ENCODE data around the gene ARL4D.

ARL4D gene

GRCh38 chr17:43443381-43443780, 44.6 kb downstream of the ARL4D start:
- ChIA-PET POLR2A (interaction anchor here (0.8 kb wide), 1 partner anchor 44 kb away, joined by 4 read pairs; the partner anchor contains the start of gene ARL4D), CTCF (interaction anchor here (1.1 to 1.4 kb wide), 2 partner anchors 41 to 133 kb away, joined by 4 read pairs; partner anchors contain the start of gene DHX8)
- Histone ChIP-seq H3K9me3 (ENCODE audit: control insufficient read depth, insufficient read depth, low read depth, low read length) (no peaks in the 10 kb centered on the region), H3K36me3 (ENCODE audit: control insufficient read depth in 2 of 2, insufficient read depth in 1 of 2, low read length in 2 of 2) (no peaks in the 10 kb centered on the region), H3K4me3 (ENCODE audit: low read depth, low read length) (no peak overlapping the region), H3K27ac (ENCODE audit: extremely low read depth, low read depth, low read length) (no peak overlapping the region), H3K4me1 (ENCODE audit: control insufficient read depth, insufficient read depth, low read length) (peaks cover 9% of the 10 kb centered on the region)
- no peak for TF ChIP-seq SP7 (tag by site-specific recombination; IDR thresholded peaks at IDR 0.05)
- TF ChIP-seq ZNF157 (tag by site-specific recombination; IDR thresholded peaks at IDR 0.05), result no peak
- no peak for TF ChIP-seq ZNF37A (tag by site-specific recombination; IDR thresholded peaks at IDR 0.05)
- no peak for TF ChIP-seq ZNF16 (tag by site-specific recombination; IDR thresholded peaks at IDR 0.05; ENCODE audit: low read depth)
- no peak for TF ChIP-seq ZNF654 (tag by site-specific recombination; IDR thresholded peaks at IDR 0.05; ENCODE audit: low read depth)
- no peak for TF ChIP-seq ZBTB49 (tag by site-specific recombination; IDR thresholded peaks at IDR 0.05; ENCODE audit: low read depth)
- TF ChIP-seq KLF16 (tag by site-specific recombination; IDR thresholded peaks at IDR 0.05), result no peak
- TF ChIP-seq BCL6B (tag by site-specific recombination; IDR thresholded peaks at IDR 0.05), result no peak
- TF ChIP-seq ATF2 (tag by site-specific recombination; IDR thresholded peaks at IDR 0.05; ENCODE audit: low read depth), result no peak
- TF ChIP-seq ZNF664 (tag by site-specific recombination; IDR thresholded peaks at IDR 0.05), result no peak
- TF ChIP-seq ZNF280C (tag by site-specific recombination; IDR thresholded peaks at IDR 0.05), result no peak
- TF ChIP-seq KLF9 (tag by site-specific recombination; IDR thresholded peaks at IDR 0.05; ENCODE audit: low read depth), result no peak
- TF ChIP-seq ZNF155 (tag by site-specific recombination; IDR thresholded peaks at IDR 0.05), result no peak
- TF ChIP-seq ZSCAN16 (tag by site-specific recombination; IDR thresholded peaks at IDR 0.05), result no peak
- TF ChIP-seq ZNF350 (tag by site-specific recombination; IDR thresholded peaks at IDR 0.05), result no peak
- TF ChIP-seq ZNF558 (tag by site-specific recombination; IDR thresholded peaks at IDR 0.05), result no peak

- ChIA-PET POLR2A (interaction anchor here (1.0 to 1.2 kb wide), 3 partner anchors 26 to 76 kb away, joined by 3 to 5 read pairs (median 4); no protein-coding TSS in a partner anchor), CTCF (interaction anchor here (0.5 to 1.4 kb wide), 7 partner anchors 12 to 1548 kb away, joined by 3 to 6 read pairs (median 3); partner anchors contain the start of gene DHX8)
- TF ChIP-seq ZNF654 (tag by site-specific recombination; IDR thresholded peaks at IDR 0.05; ENCODE audit: low read depth), result no peak
- TF ChIP-seq ZNF214 (tag by site-specific recombination; IDR thresholded peaks at IDR 0.05; ENCODE audit: borderline replicate concordance), result no peak
- TF ChIP-seq ZNF76 (tag by site-specific recombination; IDR thresholded peaks at IDR 0.05; ENCODE audit: borderline replicate concordance, low read depth), result no peak
- TF ChIP-seq ZNF354C (tag by site-specific recombination; IDR thresholded peaks at IDR 0.05; ENCODE audit: borderline replicate concordance, low read depth), result no peak
- no peak for TF ChIP-seq ZNF18 (tag by site-specific recombination; IDR thresholded peaks at IDR 0.05)
- TF ChIP-seq ZBTB21 (tag by site-specific recombination; IDR thresholded peaks at IDR 0.05), result no peak
- TF ChIP-seq GLIS1 (tag by site-specific recombination; IDR thresholded peaks at IDR 0.05), result no peak
These were observed 45.6 kb downstream of the ARL4D start for GRCh38 chr17:43444223-43445008.

More at GRCh38 chr17:43444223-43445008, 45.6 kb downstream of the ARL4D start:
- no peak overlapping the region for H3K4me3 ChIP-seq (ENCODE audit: low read depth, low read length)
- H3K27ac ChIP-seq (ENCODE audit: extremely low read depth, low read depth, low read length), result peak overlapping the region; percentile 21; the same call in 1 of the 2 replicates
- H3K9me3 ChIP-seq (ENCODE audit: control insufficient read depth, insufficient read depth, low read depth, low read length), result no peaks in the 10 kb centered on the region
- no peaks in the 10 kb centered on the region for H3K36me3 ChIP-seq (ENCODE audit: control insufficient read depth in 2 of 2, insufficient read depth in 1 of 2, low read length in 2 of 2)
- H3K4me1 ChIP-seq (ENCODE audit: control insufficient read depth, insufficient read depth, low read length), result peaks cover 9% of the 10 kb centered on the region

All from HEK293 (cell line).